Astrocyte (in vitro differentiated cells and primary cell): ENCODE results near the gene MLH1. TPM values are rescaled to one million over a fixed set of nuclear protein-coding genes. Genes with fewer than 3 reads are reported as not detected.
A peak's percentile ranks its signal among the peaks of the same experiment; 100 is the strongest.

Source experiments
- DNase-seq: peaks from one replicate; pipeline ENCODE4 v3.0.0-alpha.2; 2010; ENCODE audit warnings: low read depth
- FAIRE-seq: peaks from 2 replicates; lab custom pipeline; 2011; peaks lifted over from hg19 to GRCh38; lab: Jason Lieb, UNC
- H2AFZ ChIP-seq: 2 replicates; pipeline ENCODE4 v1.6.0; 2012; ENCODE audit warnings: low read depth, low read length, inconsistent platforms
- H3K27ac ChIP-seq: 2 replicates; pipeline ENCODE4 v1.5.1; 2011; ENCODE audit warnings: low read depth, low read length, inconsistent platforms
- H3K27me3 ChIP-seq: 2 replicates; pipeline ENCODE4 v1.6.0; 2011; ENCODE audit warnings: low read length, inconsistent platforms; ENCODE audit not compliant: insufficient read depth
- H3K36me3 ChIP-seq: 2 replicates; pipeline ENCODE4 v1.5.1; 2011; ENCODE audit warnings: low read length, inconsistent platforms; ENCODE audit not compliant: insufficient read depth
- H3K4me1 ChIP-seq: 2 replicates; pipeline ENCODE4 v1.5.1; 2011; ENCODE audit warnings: low read length, inconsistent platforms; ENCODE audit not compliant: insufficient read depth
- H3K4me2 ChIP-seq: 2 replicates; pipeline ENCODE4 v1.6.0; 2012; ENCODE audit warnings: low read length, inconsistent platforms
- H3K4me3 ChIP-seq: 2 replicates; pipeline ENCODE4 v1.5.1; 2011; ENCODE audit warnings: low read depth, mild to moderate bottlenecking, low read length, inconsistent platforms; ENCODE audit not compliant: insufficient read depth
- H3K79me2 ChIP-seq: 2 replicates; pipeline ENCODE4 v1.6.0; 2012; ENCODE audit warnings: mild to moderate bottlenecking, low read length, inconsistent platforms; ENCODE audit not compliant: insufficient read depth
- H3K9ac ChIP-seq: 2 replicates; pipeline ENCODE4 v1.6.0; 2012; ENCODE audit warnings: mild to moderate bottlenecking, low read length, inconsistent platforms
- H3K9me3 ChIP-seq: 2 replicates; pipeline ENCODE4 v1.5.1; 2012; ENCODE audit warnings: low read depth, mild to moderate bottlenecking, low read length, inconsistent platforms; ENCODE audit not compliant: insufficient read depth
- H4K20me1 ChIP-seq: 2 replicates; pipeline ENCODE4 v1.6.0; 2012; ENCODE audit warnings: low read length, inconsistent platforms; ENCODE audit not compliant: insufficient read depth
- H3K27ac Mint-ChIP-seq: one replicate; pipeline ENCODE4 v1.8.0; 2021; ENCODE audit warnings: mild to moderate bottlenecking, mixed read lengths; ENCODE audit not compliant: unreplicated experiment
- H3K27me3 Mint-ChIP-seq: one replicate; pipeline ENCODE4 v1.8.0; 2021; ENCODE audit warnings: low read depth, mixed read lengths; ENCODE audit not compliant: unreplicated experiment
- H3K36me3 Mint-ChIP-seq: one replicate; pipeline ENCODE4 v1.8.0; 2021; ENCODE audit warnings: low read depth, mixed read lengths; ENCODE audit not compliant: unreplicated experiment
- H3K4me1 Mint-ChIP-seq: one replicate; pipeline ENCODE4 v1.8.0; 2021; ENCODE audit warnings: low read depth, mixed read lengths; ENCODE audit not compliant: unreplicated experiment
- H3K4me3 Mint-ChIP-seq: one replicate; pipeline ENCODE4 v1.8.0; 2021; ENCODE audit warnings: mild to moderate bottlenecking, moderate library complexity, mixed read lengths; ENCODE audit not compliant: unreplicated experiment
- H3K9me3 Mint-ChIP-seq: one replicate; pipeline ENCODE4 v1.8.0; 2021; ENCODE audit warnings: mild to moderate bottlenecking, mixed read lengths; ENCODE audit not compliant: unreplicated experiment
- CTCF ChIP-seq: IDR thresholded peaks from 2 replicates; pipeline ENCODE4 v1.5.1; 2011; ENCODE audit warnings: low read depth, mild to moderate bottlenecking, inconsistent platforms, low read length, moderate library complexity; ENCODE audit not compliant: insufficient read depth
- EZH2 ChIP-seq: IDR thresholded peaks from 2 replicates; pipeline ENCODE4 v1.6.1; 2012; ENCODE audit warnings: mild to moderate bottlenecking, low read length, inconsistent platforms; ENCODE audit not compliant: insufficient read depth
- total RNA-seq: library from RNA; stranded (reverse); gene quantifications from 2 replicates; pipeline ENCODE4 v1.2.1, GENCODE V29; 2021

Gene MLH1
- total RNA-seq, 1 donor from 2014 or later: 32.0 TPM

- peaks cover 73% of the 10 kb centered on the region for H3K79me2 ChIP-seq
These were observed 1.2 kb upstream of the MLH1 start for GRCh38 chr3:36991923-36992805.

GRCh38 chr3:36992806-36993325, 452 bp upstream of the MLH1 start, which contains the start of gene EPM2AIP1:
Gene EPM2AIP1, minus strand, starts transcription at chr3:36993131. Its CDS starts 54 bp downstream, at chr3:36993077.
- peak within 1 kb of the TSS; percentile 89 for H2AFZ ChIP-seq
- H3K36me3 Mint-ChIP-seq: peaks cover 9% of the 10 kb centered on the region
- H3K27me3 ChIP-seq: no peaks in the 10 kb centered on the region
- H3K9me3 Mint-ChIP-seq: no peaks in the 10 kb centered on the region
- no peaks in the 10 kb centered on the region for H3K27me3 Mint-ChIP-seq
- peak within 1 kb of the TSS; percentile 99 for H3K27ac ChIP-seq
- no peak within 1 kb of the TSS for H3K4me3 Mint-ChIP-seq
- H3K79me2 ChIP-seq: peaks cover 75% of the 10 kb centered on the region
- peaks cover 45% of the 10 kb centered on the region for H4K20me1 ChIP-seq
- peak within 1 kb of the TSS; percentile 95 for H3K4me2 ChIP-seq
- peak within 1 kb of the TSS; percentile 89 for H3K4me3 ChIP-seq
- peaks cover 17% of the 10 kb centered on the region for H3K36me3 ChIP-seq
- peaks cover 16% of the 10 kb centered on the region for H3K4me1 Mint-ChIP-seq
- no peak for FAIRE-seq
- no peaks in the 10 kb centered on the region for H3K9me3 ChIP-seq
- TF ChIP-seq EZH2 (no peak), CTCF (no peak)
- H3K27ac Mint-ChIP-seq: no peak within 1 kb of the TSS
- no peak for DNase-seq
- peaks cover 21% of the 10 kb centered on the region for H3K4me1 ChIP-seq
- H3K9ac ChIP-seq: peak within 1 kb of the TSS; percentile 94

More at GRCh38 chr3:36991923-36992805, 1.2 kb upstream of the MLH1 start:
- H3K36me3 ChIP-seq: peaks cover 19% of the 10 kb centered on the region
- peak overlapping the region; percentile 99 for H3K27ac ChIP-seq
- peak; percentile 77 for DNase-seq
- Mint-ChIP-seq H3K9me3 (no peaks in the 10 kb centered on the region), H3K4me3 (no peak overlapping the region), H3K4me1 (peaks cover 16% of the 10 kb centered on the region), H3K36me3 (peaks cover 9% of the 10 kb centered on the region), H3K27me3 (no peaks in the 10 kb centered on the region), H3K27ac (no peak overlapping the region)
- no peak for FAIRE-seq
- no peaks in the 10 kb centered on the region for H3K27me3 ChIP-seq
- H3K9me3 ChIP-seq: no peaks in the 10 kb centered on the region
- peak overlapping the region; percentile 93 for H3K9ac ChIP-seq
- peaks cover 21% of the 10 kb centered on the region for H3K4me1 ChIP-seq
- H2AFZ ChIP-seq: peak overlapping the region; percentile 86
- H3K4me3 ChIP-seq: peak overlapping the region; percentile 89
- H4K20me1 ChIP-seq: peaks cover 50% of the 10 kb centered on the region
- peak overlapping the region; percentile 86 for H3K4me2 ChIP-seq
- no peak for TF ChIP-seq CTCF
- TF ChIP-seq EZH2: no peak
